ENCODE data around the gene INPP5F. TPM values are rescaled to one million over a fixed set of nuclear protein-coding genes. Genes with fewer than 3 reads are reported as not detected.
"Not testable (repeated sequence)": the region's sequence is repeated elsewhere in the genome, so short reads cannot be mapped to it uniquely, and the experiment has no call there.

The INPP5F gene
- total and polyA plus RNA-seq, 9 of the 15 experiments (the other 6 are each of a cell fraction or from before 2014, with no cell fraction given): 1.6 to 7.3 (median 6.0) TPM

DNA sequence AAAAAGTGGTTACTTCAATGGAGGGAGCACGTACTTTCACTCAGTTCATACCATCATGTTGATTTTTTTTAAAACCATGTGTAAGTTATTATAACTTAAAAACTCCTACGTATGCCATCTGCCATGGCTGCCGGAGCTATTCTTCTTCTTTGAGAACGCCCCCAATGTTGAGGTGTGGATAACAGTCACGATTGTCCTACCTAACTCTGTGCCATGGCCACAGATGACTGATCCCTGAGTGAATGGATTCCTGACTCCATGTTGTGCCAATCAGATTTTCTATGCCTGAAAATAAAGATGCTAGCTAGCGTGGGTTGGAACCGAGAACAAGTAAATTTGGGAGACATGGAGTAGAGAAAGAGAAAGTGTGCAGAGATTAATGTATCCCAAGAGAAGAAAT lies 141.5 kb downstream of the INPP5F start (continued):
- TF ChIP-seq, protein P1, sequence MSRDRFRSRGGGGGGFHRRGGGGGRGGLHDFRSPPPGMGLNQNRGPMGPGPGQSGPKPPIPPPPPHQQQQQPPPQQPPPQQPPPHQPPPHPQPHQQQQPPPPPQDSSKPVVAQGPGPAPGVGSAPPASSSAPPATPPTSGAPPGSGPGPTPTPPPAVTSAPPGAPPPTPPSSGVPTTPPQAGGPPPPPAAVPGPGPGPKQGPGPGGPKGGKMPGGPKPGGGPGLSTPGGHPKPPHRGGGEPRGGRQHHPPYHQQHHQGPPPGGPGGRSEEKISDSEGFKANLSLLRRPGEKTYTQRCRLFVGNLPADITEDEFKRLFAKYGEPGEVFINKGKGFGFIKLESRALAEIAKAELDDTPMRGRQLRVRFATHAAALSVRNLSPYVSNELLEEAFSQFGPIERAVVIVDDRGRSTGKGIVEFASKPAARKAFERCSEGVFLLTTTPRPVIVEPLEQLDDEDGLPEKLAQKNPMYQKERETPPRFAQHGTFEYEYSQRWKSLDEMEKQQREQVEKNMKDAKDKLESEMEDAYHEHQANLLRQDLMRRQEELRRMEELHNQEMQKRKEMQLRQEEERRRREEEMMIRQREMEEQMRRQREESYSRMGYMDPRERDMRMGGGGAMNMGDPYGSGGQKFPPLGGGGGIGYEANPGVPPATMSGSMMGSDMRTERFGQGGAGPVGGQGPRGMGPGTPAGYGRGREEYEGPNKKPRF (IDR thresholded peaks at IDR 0.05; ENCODE audit: low read depth, low read length): no peak

DNA sequence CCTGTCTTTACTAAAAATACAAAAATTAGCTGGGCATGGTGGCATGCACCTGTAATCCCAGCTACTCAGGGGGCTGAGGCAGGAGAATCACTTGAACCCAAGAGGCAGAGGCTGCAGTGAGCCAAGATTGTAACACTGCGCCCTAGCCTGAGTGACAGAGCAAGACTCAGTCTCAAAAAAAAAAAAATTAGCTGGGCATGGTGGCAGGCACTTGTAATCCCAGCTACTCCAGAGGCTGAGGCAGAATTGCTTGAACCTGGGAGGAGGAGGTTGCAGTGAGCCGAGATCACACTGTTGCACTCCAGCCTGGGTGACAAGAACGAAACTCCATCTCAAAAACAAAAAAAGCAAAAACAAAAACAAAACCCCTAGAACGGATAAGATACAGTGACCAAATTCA lies 143.5 kb downstream of the INPP5F start:
- DNase-seq (ENCODE audit: extremely low read depth in 1 of 4, low spot score in 3 of 4); H3K9ac ChIP-seq (ENCODE audit: insufficient read depth in 1 of 2, low read depth in 2 of 2, low read length in 2 of 2); H3K27me3 ChIP-seq (ENCODE audit: control insufficient read depth in 2 of 2, insufficient read depth in 2 of 2, low read length in 2 of 2); H3K9me3 ChIP-seq (replicated peaks; ENCODE audit: control insufficient read depth, insufficient read depth, low read depth, low read length); ATAC-seq; H3K4me2 ChIP-seq (ENCODE audit: insufficient read depth, low read length); H2AFZ ChIP-seq (ENCODE audit: low read depth, low read length); BruUV-seq (replicated peaks); H3K27ac ChIP-seq (ENCODE audit: extremely low read depth, low read depth, low read length); H3K36me3 ChIP-seq (ENCODE audit: control insufficient read depth, insufficient read depth, low read length); FAIRE-seq; H3K4me3 ChIP-seq; CTCF ChIA-PET (ENCODE audit: low intra/inter-chr PET ratio); H3K9me1 ChIP-seq (ENCODE audit: control insufficient read depth, insufficient read depth, low read length); H4K20me1 ChIP-seq (replicated peaks; ENCODE audit: control insufficient read depth, insufficient read depth, low read length): not testable (repeated sequence)
- Histone ChIP-seq H3K79me2 (ENCODE audit: control insufficient read depth, insufficient read depth, low read length) (peaks cover 82% of the 10 kb centered on the region), H3K4me1 (replicated peaks in 1 of 2; ENCODE audit: control insufficient read depth in 2 of 2, insufficient read depth in 2 of 2, low read length in 2 of 2) (peaks cover 10% of the 10 kb centered on the region in 2 experiments; a peak in 4 of 5 replicates)
- WGBS (ENCODE audit: insufficient coverage, low coverage, missing lambda C conversion rate): 38% methylated on average over 1 of the region's 4 CpGs
- POLR2A ChIA-PET: interaction anchor here (0.7 to 1.6 kb wide), 3 partner anchors 10 to 211 kb away, joined by 3 to 5 read pairs (median 3); no protein-coding TSS in a partner anchor
- in situ Hi-C loops (cut with MboI) (loop anchor here (10.0 kb wide), 1 partner anchor 265 kb away; no protein-coding TSS in a partner anchor), intact Hi-C loops (cut with micrococcal nuclease) (loop anchor here (5.0 kb wide), 1 partner anchor 272 kb away; the partner anchor contains the start of gene TIAL1)

Data from K562 (cell line).